Measurements from ENCODE around the gene WNT5A.

DNA sequence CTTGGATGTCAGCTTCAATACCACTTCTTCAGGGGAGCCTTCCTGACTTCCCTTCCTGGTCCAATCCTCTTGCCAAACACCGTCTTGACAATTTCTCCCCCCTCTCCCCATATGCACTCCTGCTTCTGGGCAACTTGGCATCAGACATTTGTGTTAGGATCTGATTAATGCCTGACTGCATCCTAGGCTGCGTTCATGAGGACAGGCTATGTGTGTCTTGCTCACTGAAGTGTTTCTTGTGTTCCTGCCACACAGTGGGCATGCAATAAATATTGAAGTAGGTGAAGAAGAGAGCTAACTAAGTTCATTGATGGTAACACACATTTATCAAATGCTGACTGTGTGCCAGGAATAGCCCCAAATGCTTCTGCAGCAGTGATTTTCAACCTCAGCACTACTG, 36.4 kb upstream of the WNT5A start:
- TF ChIP-seq, protein P1, sequence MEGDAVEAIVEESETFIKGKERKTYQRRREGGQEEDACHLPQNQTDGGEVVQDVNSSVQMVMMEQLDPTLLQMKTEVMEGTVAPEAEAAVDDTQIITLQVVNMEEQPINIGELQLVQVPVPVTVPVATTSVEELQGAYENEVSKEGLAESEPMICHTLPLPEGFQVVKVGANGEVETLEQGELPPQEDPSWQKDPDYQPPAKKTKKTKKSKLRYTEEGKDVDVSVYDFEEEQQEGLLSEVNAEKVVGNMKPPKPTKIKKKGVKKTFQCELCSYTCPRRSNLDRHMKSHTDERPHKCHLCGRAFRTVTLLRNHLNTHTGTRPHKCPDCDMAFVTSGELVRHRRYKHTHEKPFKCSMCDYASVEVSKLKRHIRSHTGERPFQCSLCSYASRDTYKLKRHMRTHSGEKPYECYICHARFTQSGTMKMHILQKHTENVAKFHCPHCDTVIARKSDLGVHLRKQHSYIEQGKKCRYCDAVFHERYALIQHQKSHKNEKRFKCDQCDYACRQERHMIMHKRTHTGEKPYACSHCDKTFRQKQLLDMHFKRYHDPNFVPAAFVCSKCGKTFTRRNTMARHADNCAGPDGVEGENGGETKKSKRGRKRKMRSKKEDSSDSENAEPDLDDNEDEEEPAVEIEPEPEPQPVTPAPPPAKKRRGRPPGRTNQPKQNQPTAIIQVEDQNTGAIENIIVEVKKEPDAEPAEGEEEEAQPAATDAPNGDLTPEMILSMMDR (IDR thresholded peaks at IDR 0.05), result no peak
- no peak for TF ChIP-seq POLR2A (IDR thresholded peaks at IDR 0.05)

Measured in right lobe of liver (tissue), 4 donors.